Lung (tissue), 12 donors: ENCODE data around the gene DIPK1C. TPM values are rescaled to one million over a fixed set of nuclear protein-coding genes. Genes with fewer than 3 reads are reported as not detected.

Experiments used
- ATAC-seq: fragments of 200-7000 bp; cut with Tn5 transposase; one replicate; pipeline ENCODE4 v1.9.1; 2020; ENCODE audit warnings: moderate number of reproducible peaks; ENCODE audit not compliant: insufficient read depth, low FRiP score
- DNase-seq, 3 donors: peaks; one replicate each; pipeline ENCODE4 v3.0.0-alpha.2; 2013 to 2017
- H3K27ac ChIP-seq, 2 donors: one replicate each; pipeline ENCODE4 v1.5.1; 2013; ENCODE audit warnings: mild to moderate bottlenecking in 2 of 2, moderate library complexity in 2 of 2, control low read depth in 1 of 2, inconsistent platforms in 1 of 2, low read depth in 1 of 2, low read length in 1 of 2
- H3K27me3 ChIP-seq, 3 donors: one replicate each; pipeline ENCODE4 v1.5.1; 2013; ENCODE audit warnings: low read length in 2 of 3; ENCODE audit not compliant: control insufficient read depth in 3 of 3, insufficient read depth in 3 of 3
- H3K36me3 ChIP-seq, 4 donors: one replicate each; pipeline ENCODE4 v1.5.1; 2013; ENCODE audit warnings: low read length in 4 of 4, mild to moderate bottlenecking in 1 of 4, moderate library complexity in 1 of 4; ENCODE audit not compliant: control insufficient read depth in 4 of 4, insufficient read depth in 4 of 4
- H3K4me1 ChIP-seq, 5 donors: one replicate each; pipeline ENCODE4 v1.5.1; 2013; ENCODE audit warnings: low read length in 5 of 5, mild to moderate bottlenecking in 2 of 5, moderate library complexity in 1 of 5; ENCODE audit not compliant: control insufficient read depth in 5 of 5, insufficient read depth in 5 of 5
- H3K4me3 ChIP-seq: one replicate; pipeline ENCODE4 v1.5.1; 2013; ENCODE audit warnings: mild to moderate bottlenecking, control low read depth, moderate library complexity
- H3K9ac ChIP-seq, 2 donors: one replicate each; pipeline ENCODE4 v1.5.1; 2013; ENCODE audit warnings: low read length in 2 of 2, control low read depth in 1 of 2; ENCODE audit not compliant: insufficient read depth in 1 of 2
- H3K9me3 ChIP-seq, 4 donors: one replicate each; pipeline ENCODE4 v1.5.1; 2013; ENCODE audit warnings: low read length in 3 of 4, mild to moderate bottlenecking in 1 of 4, moderate library complexity in 1 of 4; ENCODE audit not compliant: control insufficient read depth in 4 of 4, insufficient read depth in 3 of 4
- CTCF ChIP-seq: IDR thresholded peaks from 2 replicates; pipeline ENCODE4 v1.5.1; 2012; ENCODE audit warnings: mild to moderate bottlenecking; ENCODE audit errors: control extremely low read depth, extremely low read depth
- WGBS, 2 donors: extraction: QIAGEN DNeasy Blood & Tissue Kit; methylation state at CpG; one replicate each; pipeline ENCODE4 v1.1.7; 2013; 5-methylcytosine and 5-hydroxymethylcytosine counted together
- polyA plus RNA-seq, 2 donors: library from polyadenylated mRNA; stranded (reverse); fragments of 200-250 nt; gene quantifications; one replicate each; pipeline ENCODE4 v1.2.1, GENCODE V29; 2013
- total RNA-seq, 2 donors: library from RNA; depleted of rRNA in 1 of 2; stranded (reverse); fragments of >200 nt in 1 of 2; gene quantifications; one replicate each; pipeline ENCODE4 v1.2.1, GENCODE V29; 2014 to 2021
- donor health status: control.
- donor health status: control.
- donor health status: Bipolar disorder and iron deficiency.
- donor health status: healthy.
- donor health status: DM: yes; HTN: yes; CAD: no.

DIPK1C gene
- total and polyA plus RNA-seq, 4 donors, result 0.02 TPM; not detected in 3

GRCh38 chr18:74473976-74474640 lies 17.0 kb upstream of the DIPK1C start:
- no peaks in the 10 kb centered on the region for H3K9me3 ChIP-seq
- no peak for ATAC-seq
- no peak for TF ChIP-seq CTCF
- no peak overlapping the region for H3K9ac ChIP-seq
- no peaks in the 10 kb centered on the region for H3K36me3 ChIP-seq
- WGBS, 2 donors, result 93 to 94% methylated on average over 3 of the region's 3 CpGs
- no peak overlapping the region for H3K4me3 ChIP-seq
- H3K27ac ChIP-seq, result no peak overlapping the region
- H3K4me1 ChIP-seq, result peaks cover 0 to 2% (median 0%) of the 10 kb centered on the region in 5 donors
- no peak for DNase-seq
- no peaks in the 10 kb centered on the region for H3K27me3 ChIP-seq

- ATAC-seq (no peak), DNase-seq (no peak)
- H3K27ac ChIP-seq, result no peak overlapping the region
- H3K9ac ChIP-seq, result no peak overlapping the region
- H3K36me3 ChIP-seq, result no peaks in the 10 kb centered on the region
- 59 to 81% methylated on average over 2 of the region's 2 CpGs for WGBS, 2 donors
- H3K9me3 ChIP-seq, result no peaks in the 10 kb centered on the region
- TF ChIP-seq CTCF, result no peak
- H3K27me3 ChIP-seq, result no peaks in the 10 kb centered on the region
- H3K4me3 ChIP-seq, result no peak overlapping the region
- peaks cover 0 to 5% (median 0%) of the 10 kb centered on the region in 5 donors for H3K4me1 ChIP-seq
These were observed 15.2 kb upstream of the DIPK1C start for GRCh38 chr18:74472312-74472711.

- no peak for DNase-seq
- Histone ChIP-seq H3K9ac (no peak overlapping the region), H3K4me1 (peaks cover 0 to 8% (median 0%) of the 10 kb centered on the region in 5 donors), H3K27ac (no peak overlapping the region), H3K36me3 (no peaks in the 10 kb centered on the region), H3K9me3 (peaks cover 0 to 2% (median 0%) of the 10 kb centered on the region in 4 donors), H3K4me3 (no peak overlapping the region), H3K27me3 (no peaks in the 10 kb centered on the region)
- no peak for ATAC-seq
- no peak for TF ChIP-seq CTCF
- WGBS, 2 donors, result 60 to 79% methylated on average over 3 of the region's 3 CpGs
These were observed 11.5 kb upstream of the DIPK1C start for GRCh38 chr18:74468547-74469061.
